Measurements from ENCODE around the gene KCNH8.
"Not testable (repeated sequence)": the region's sequence is repeated elsewhere in the genome, so short reads cannot be mapped to it uniquely, and the experiment has no call there.

Gene KCNH8

DNA sequence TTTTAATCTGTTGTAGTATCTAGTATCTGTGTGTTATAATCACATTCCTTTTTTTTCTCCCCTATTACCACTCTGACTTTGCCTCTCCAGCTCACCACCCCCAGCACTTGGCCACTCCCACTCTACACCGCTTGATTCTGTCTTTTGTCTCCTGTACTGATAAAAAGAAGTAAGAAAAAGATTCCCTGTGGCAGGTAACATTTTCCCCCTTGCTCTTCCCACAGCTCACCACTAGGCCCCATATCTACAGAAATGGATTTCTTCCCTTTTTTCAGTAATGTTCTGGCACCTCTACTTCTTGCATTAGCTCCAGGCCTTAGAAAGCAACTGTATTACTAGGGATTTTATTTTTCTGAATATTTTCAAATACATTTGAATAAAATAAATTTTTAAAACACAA lies 25.6 kb downstream of the KCNH8 start:
- DNase-seq (ENCODE audit: low read depth in 2 of 2) = no peak

DNA sequence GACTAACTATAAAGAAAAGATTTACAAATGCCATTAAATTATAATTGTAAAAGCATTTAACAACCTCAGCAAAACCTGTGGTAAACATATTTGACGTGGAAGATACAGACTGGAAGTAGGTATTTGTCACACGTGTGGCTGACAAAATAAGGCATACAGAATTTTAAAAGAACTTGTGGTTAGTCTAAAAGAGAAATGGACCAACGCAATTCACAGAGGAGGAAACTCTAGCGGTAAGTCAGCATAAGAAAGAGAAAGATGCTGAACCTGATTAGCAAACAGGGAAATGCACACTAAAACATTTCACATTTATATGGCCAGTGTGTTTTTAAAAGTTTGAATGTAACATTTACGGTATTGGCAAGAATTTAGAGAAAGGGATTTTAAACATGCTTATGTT lies 35.3 kb downstream of the KCNH8 start:
- DNase-seq (ENCODE audit: low read depth in 2 of 2) = no peak

- DNase-seq (ENCODE audit: low read depth in 2 of 2) = no peak
Measured at GRCh38 chr3:19190126-19190525, 41.8 kb downstream of the KCNH8 start.

- DNase-seq (ENCODE audit: low read depth in 2 of 2) = no peak
Measured at GRCh38 chr3:19190602-19191001, 42.3 kb downstream of the KCNH8 start.

DNA sequence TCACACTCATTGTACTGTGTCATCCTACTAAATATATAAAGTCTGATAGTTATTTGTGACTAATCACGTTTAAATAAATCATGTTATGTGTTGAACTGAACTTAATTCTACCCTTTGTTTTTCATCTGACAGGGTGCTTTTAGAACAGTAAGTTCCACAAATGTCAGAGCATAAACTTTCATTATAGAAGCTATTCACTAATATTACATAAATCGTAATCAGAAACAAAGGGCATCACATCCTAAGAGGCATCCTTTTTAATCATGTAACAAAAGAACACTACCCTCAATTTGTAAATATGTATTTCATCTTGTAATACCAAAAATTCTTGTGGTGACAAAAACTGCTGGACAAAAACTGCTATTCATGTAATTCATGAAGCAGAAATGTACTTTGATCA lies 50.8 kb downstream of the KCNH8 start:
- no peak for DNase-seq (ENCODE audit: low read depth in 2 of 2)

GRCh38 chr3:19202303-19202702 lies 54.0 kb downstream of the KCNH8 start:
- DNase-seq (ENCODE audit: low read depth in 2 of 2) = no peak

- no peak for DNase-seq (ENCODE audit: low read depth in 2 of 2)
Measured at GRCh38 chr3:19202754-19203153, 54.4 kb downstream of the KCNH8 start.

DNA sequence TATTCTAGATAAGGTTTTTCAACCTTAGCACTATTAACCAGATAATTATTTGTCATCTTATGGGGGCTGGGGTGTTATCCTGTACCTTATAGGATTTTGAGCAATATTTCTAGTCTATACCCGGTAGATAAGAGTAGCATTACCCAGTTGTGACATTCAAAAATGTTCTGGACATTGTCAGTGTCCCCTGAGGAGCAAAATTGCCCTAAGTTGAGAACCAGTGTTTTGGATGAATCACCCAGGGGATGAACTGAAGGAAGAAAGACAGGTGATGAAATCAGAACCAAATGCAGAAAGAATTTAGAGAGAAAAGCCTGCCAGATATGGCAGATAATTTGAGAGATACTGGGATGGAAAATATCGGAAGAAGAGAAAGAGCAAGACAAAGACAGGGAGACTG lies 58.2 kb downstream of the KCNH8 start:
- DNase-seq (ENCODE audit: low read depth in 2 of 2) = no peak

- DNase-seq (ENCODE audit: low read depth in 2 of 2) = no peak
Measured at GRCh38 chr3:19213603-19214220, 65.4 kb downstream of the KCNH8 start.

DNA sequence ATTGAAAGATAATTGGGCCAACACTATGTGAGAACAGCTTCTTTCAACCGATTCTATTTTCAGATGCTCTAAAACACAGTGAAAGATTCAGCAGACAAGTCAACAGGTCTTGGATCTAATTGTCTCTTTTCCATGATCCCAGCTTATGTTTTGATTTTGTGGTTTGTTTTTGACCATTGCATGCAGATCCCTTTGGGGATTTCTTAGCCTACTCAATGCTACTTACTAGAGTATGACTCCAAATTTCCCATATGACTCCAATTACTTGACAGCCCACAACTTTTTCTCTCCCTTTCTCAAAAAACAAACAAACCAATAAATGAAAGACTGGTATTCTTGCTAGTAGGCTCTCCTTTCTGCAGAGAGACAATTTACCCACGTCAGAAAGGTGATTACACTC lies 67.1 kb downstream of the KCNH8 start:
- no peak for DNase-seq (ENCODE audit: low read depth in 2 of 2)

DNA sequence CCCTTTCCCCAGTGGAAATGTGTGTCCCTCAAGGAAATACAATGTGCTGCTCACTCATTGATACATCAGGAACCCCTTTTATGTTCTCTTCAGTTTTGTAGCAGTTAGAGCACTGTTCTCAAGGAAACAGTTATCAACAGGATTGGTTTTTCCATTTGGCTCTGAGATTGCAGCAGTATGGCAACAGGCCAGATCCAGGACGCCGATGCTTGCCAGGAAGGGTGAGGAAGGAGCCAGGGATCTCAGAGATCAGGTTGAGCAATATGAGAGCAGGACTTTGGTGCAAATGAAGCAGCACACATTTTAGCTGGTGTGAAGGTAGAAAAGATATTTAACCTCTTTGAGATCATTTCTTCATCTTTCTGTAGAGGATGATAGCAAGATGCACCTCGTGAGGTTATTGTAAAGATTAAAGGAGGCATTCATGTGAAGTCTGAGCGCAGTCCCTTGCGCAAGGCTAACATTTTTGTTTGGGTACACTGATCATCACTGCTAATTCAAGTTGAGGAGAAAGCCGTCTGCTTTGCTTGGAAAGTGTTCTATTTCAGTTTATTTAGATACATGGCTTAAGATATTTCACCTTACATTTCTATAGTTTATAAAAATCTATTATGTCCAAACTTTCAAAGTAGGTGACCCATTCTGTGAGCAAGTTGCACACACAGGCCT lies 68.5 kb downstream of the KCNH8 start:
- no peak for DNase-seq (ENCODE audit: low read depth in 2 of 2)

DNA sequence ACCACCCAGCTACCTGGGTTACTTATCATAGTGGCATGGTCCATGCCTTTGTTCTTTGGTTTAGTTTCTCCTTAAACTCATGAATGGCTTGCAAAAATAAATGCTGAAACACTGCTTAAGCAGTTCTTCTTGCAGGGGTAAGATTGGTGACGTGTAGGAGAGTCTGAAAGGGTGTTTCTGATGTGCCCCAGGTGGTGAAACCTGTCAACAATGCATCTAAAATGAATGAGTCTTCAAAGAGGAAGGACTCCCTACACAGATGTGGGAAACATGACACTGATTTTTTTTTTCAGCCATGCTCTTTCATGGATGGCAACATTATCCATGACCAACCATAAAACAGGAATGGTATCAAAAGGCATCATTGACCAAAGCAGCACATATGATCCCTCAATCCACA lies 72.0 kb downstream of the KCNH8 start:
- DNase-seq (ENCODE audit: low read depth in 2 of 2) = no peak

GRCh38 chr3:19221081-19221480 lies 72.8 kb downstream of the KCNH8 start:
- DNase-seq (ENCODE audit: low read depth in 2 of 2) = no peak

DNA sequence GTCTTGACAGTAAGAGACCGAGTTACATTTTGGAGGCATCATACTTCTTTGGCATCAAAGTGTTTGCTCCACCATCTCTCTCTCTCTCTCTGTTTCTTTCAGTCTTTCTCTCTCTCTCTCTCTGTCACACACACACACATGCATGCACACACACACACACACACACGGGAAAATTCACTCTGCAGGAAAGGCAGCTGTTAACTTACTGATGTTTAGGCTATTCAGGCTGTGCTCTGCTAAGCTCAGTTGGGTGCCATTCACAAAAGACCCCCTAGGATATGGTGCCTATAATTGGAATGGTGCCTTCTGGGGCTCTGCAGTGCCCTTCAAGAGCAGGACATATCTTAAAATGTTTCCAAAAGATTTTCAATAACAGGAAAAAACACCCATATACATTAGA lies 78.2 kb downstream of the KCNH8 start:
- DNase-seq (ENCODE audit: low read depth in 2 of 2) = no peak

DNA sequence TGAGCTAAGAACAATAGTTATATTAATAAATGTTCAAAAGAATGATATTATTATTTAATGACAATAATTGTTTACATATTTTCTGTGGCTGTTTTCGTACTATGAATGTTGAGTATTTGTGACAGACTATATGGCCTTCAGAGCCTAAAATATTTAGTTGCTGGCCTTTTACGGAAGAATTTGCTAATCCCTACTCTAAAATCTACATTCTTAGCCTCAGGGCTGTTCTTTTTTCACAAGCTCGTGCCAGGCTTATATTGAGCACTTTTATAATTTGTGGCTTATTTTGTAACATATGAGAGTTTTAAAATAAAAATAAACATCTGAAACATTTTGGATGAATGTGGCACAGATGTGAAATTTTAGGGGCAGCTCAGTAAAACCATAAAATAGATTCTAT lies 79.9 kb downstream of the KCNH8 start:
- DNase-seq (ENCODE audit: low read depth in 2 of 2) = no peak

DNA sequence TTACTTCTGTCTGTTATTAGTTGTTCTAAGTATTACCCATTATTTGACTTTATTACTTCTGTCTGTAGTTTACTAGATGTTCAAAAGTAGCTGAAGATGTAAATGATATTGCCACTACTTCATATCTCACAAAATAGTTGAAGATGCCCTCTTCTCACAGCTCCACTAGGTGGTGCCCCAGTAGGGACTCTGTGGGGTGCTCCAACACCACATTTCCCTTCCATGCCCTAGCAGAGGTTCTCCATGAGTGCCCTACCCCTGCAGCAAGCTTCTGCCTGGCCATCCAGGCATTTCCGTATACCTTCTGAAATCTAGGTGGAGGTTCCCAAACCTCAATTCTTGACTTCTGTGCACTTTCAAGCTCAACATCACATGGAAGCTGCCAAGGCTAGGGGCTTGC lies 80.8 kb downstream of the KCNH8 start:
- DNase-seq (ENCODE audit: low read depth in 2 of 2) = no peak

DNA sequence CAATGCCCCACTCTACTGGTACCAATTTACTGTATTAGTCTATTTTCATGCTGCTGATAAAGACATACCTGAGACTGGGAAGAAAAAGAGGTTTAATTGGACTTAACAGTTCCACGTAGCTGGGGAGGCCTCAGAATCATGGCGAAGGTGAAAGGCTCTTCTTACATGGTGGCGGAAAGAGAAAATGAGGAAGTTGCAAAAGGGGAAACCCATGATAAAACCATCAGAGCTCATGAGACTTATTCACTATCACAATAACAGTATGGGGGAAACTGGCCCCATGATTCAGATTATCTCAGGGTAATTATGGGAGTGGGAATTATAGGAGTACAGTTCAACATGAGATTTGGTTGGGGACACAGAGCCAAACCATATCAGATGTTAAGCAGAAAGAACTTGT lies 81.6 kb downstream of the KCNH8 start:
- not testable (repeated sequence) for DNase-seq (ENCODE audit: low read depth in 2 of 2)

GRCh38 chr3:19231792-19232461 lies 83.6 kb downstream of the KCNH8 start:
- DNase-seq (ENCODE audit: low read depth in 2 of 2) = no peak

GRCh38 chr3:19232566-19232965 lies 84.3 kb downstream of the KCNH8 start:
- no peak for DNase-seq (ENCODE audit: low read depth in 2 of 2)

DNA sequence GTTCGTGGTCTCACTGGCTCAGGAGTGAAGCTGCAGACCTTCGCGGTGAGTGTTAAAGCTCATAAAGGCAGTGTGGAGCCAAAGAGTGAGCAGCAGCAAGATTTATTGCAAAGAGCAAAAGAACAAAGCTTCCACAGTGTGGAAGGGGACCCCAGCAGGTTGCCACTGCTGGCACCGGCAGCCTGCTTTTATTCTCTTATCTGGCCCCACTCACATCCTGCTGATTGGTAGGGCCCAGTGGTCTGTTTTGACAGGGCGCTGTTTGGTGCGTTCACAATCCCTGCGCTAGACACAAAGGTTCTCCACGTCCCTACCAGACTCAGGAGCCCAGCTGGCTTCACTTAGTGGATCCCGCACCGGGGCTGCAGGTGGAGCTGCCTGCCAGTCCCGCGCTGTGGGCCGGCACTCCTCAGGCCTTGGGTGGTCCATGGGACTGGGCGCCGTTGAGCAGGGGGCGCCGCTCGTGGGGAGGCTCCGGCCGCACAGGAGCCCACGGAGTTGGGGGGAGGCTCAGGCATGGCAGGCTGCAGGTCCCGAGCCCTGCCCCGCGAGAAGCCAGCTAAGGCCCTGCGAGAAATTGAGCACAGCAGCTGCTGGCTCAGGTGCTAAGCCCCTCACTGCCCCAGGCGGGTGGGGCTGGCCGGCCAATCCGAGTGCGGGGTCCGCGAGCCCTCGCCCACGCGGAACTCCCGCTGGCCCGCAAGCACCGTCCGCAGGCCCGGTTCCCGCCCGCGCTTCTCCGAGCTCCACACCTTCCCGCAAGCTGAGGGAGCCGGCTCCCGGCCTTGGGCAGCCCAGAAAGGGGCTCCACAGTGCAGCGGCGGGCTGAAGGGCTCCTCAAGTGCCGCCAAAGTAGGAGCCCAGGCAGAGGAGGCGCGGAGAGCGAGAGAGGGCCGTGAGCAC lies 85.8 kb downstream of the KCNH8 start:
- DNase-seq (ENCODE audit: low read depth in 2 of 2) = not testable (repeated sequence)

- no peak for DNase-seq (ENCODE audit: low read depth in 2 of 2)
Measured at GRCh38 chr3:19248143-19248542, 99.8 kb downstream of the KCNH8 start.

DNA sequence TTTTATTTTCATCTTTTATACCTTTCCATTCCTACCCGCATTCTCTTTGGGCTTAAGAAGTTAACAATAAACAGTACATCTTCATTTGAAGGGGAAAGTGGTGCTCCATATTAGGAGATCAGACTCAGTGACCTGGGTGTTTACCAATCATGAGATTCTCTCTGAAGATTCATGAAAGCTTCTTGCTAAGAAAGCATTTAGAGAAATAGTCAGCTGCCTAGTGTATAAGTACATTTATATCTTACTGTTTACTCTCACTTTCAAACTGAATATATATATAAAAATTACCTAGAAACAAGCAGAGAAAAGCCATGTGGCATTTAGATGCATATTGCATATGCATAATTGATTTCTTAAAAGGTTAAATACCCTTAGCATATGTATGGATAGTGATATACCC lies 100.5 kb downstream of the KCNH8 start:
- DNase-seq (ENCODE audit: low read depth in 2 of 2) = no peak
